ENCODE data around the gene PEX10. TPM values are rescaled to one million over a fixed set of nuclear protein-coding genes. Genes with fewer than 3 reads are reported as not detected.

Gene PEX10
- total RNA-seq, 4 donors from 2014 or later: 23.2 to 33.2 (median 27.2) TPM

GRCh38 chr1:2415801-2416208 is 3.4 kb upstream of the PEX10 start:
- peak overlapping the region; percentile 23 to 59 (median 36) for H3K4me3 ChIP-seq
- H3K27me3 ChIP-seq: peaks cover 0 to 54% (median 0%) of the 10 kb centered on the region in 4 donors
- H3K4me1 ChIP-seq: peaks cover 34 to 65% (median 37%) of the 10 kb centered on the region in 3 donors
- H3K36me3 ChIP-seq: no peaks in the 10 kb centered on the region
- TF ChIP-seq POLR2A (IDR thresholded peaks at IDR 0.05): no peak
- peak in 1 of 6 experiments; percentile 25 for TF ChIP-seq CTCF (IDR thresholded peaks at IDR 0.05)
- no peaks in the 10 kb centered on the region for H3K9me3 ChIP-seq
- intact Hi-C loops (cut with DNase I): no loop called here
- DNase-seq: no peak
- no CpG with 5 or more reads among the region's 19 CpGs for WGBS, 2 donors
- H3K27ac ChIP-seq: peak overlapping the region; percentile 74 to 89 (median 79)

- no peak for DNase-seq
- peaks cover 0 to 50% (median 0%) of the 10 kb centered on the region in 4 donors for H3K27me3 ChIP-seq
- intact Hi-C loops (cut with DNase I): no loop called here
- TF ChIP-seq POLR2A (IDR thresholded peaks at IDR 0.05) (no peak), CTCF (IDR thresholded peaks at IDR 0.05) (no peak)
- H3K36me3 ChIP-seq: peaks cover 0 to 3% (median 0%) of the 10 kb centered on the region in 3 donors
- 57 to 69% methylated on average over 7 to 10 of the region's 11 CpGs for WGBS, 2 donors
- peaks cover 34 to 65% (median 37%) of the 10 kb centered on the region in 3 donors for H3K4me1 ChIP-seq
- H3K9me3 ChIP-seq: no peaks in the 10 kb centered on the region
- H3K27ac ChIP-seq: peak overlapping the region; percentile 74 to 89 (median 79)
- no peak overlapping the region for H3K4me3 ChIP-seq
Observed at GRCh38 chr1:2415337-2415736, 3.0 kb upstream of the PEX10 start.

- Histone ChIP-seq H3K27me3 (peaks cover 0 to 40% (median 0%) of the 10 kb centered on the region in 4 donors), H3K4me1 (peaks cover 34 to 65% (median 37%) of the 10 kb centered on the region in 3 donors), H3K36me3 (peaks cover 0 to 12% (median 0%) of the 10 kb centered on the region in 3 donors), H3K4me3 (peak overlapping the region in 1 of 4 donors; percentile 96), H3K9me3 (no peaks in the 10 kb centered on the region), H3K27ac (peak overlapping the region; percentile 92 to 96 (median 94))
- TF ChIP-seq CTCF (IDR thresholded peaks at IDR 0.05) (peak; percentile 87 to 97 (median 95)), POLR2A (IDR thresholded peaks at IDR 0.05) (no peak)
- intact Hi-C loops (cut with DNase I): loop anchor here (5.0 kb wide), 1 partner anchor 133 kb away; no protein-coding TSS in a partner anchor
- 0% methylated on average over 2 to 8 of the region's 25 CpGs for WGBS, 2 donors
- no peak for DNase-seq
Observed at GRCh38 chr1:2414297-2414958, 2.1 kb upstream of the PEX10 start.

GRCh38 chr1:2413495-2414296 is 1.3 kb upstream of the PEX10 start:
- Histone ChIP-seq H3K36me3 (peaks cover 0 to 19% (median 2%) of the 10 kb centered on the region in 3 donors), H3K27me3 (peaks cover 0 to 33% (median 0%) of the 10 kb centered on the region in 4 donors), H3K27ac (peak overlapping the region; percentile 92 to 96 (median 94)), H3K4me1 (peaks cover 34 to 65% (median 37%) of the 10 kb centered on the region in 3 donors), H3K4me3 (peak overlapping the region; percentile 70 to 100 (median 97)), H3K9me3 (no peaks in the 10 kb centered on the region)
- intact Hi-C loops (cut with DNase I): loop anchor here (5.0 kb wide), 1 partner anchor 134 kb away; no protein-coding TSS in a partner anchor
- DNase-seq: no peak
- WGBS, 2 donors: 37 to 44% methylated on average over 4 to 12 of the region's 28 CpGs
- TF ChIP-seq POLR2A (IDR thresholded peaks at IDR 0.05) (no peak), CTCF (IDR thresholded peaks at IDR 0.05) (no peak)

Data from esophagus squamous epithelium (tissue), 5 donors.